ENCODE results near the gene CCDC107.
"Not testable (repeated sequence)": the region's sequence is repeated elsewhere in the genome, so short reads cannot be mapped to it uniquely, and the experiment has no call there.

Gene CCDC107

DNA sequence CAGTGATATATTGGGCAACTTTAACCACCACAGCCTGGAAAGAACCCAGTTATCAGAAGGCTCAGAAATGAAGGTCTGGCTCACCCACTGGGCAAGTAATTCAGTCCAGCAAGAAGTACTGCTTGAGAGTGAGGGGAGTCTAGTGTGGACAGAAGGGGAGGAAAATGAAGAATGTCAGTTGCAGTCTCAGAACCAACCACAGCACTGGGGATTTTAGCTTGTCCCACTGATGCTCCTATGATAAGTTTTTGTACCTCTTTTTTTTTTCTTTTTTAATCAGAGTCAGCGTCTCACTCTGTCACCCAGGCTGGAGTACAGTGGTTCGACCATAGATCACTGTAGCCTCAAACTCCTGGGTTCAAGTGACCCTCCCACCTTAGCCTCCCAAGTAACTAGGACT is 30.5 kb upstream of the CCDC107 start:
- ChIA-PET POLR2A (ENCODE audit: low non-redundant PET) (no interaction called here), CTCF (interaction anchor here (0.6 kb wide), 1 partner anchor 24 kb away, joined by 3 read pairs; no protein-coding TSS in a partner anchor)
- TF ChIP-seq, protein P1, sequence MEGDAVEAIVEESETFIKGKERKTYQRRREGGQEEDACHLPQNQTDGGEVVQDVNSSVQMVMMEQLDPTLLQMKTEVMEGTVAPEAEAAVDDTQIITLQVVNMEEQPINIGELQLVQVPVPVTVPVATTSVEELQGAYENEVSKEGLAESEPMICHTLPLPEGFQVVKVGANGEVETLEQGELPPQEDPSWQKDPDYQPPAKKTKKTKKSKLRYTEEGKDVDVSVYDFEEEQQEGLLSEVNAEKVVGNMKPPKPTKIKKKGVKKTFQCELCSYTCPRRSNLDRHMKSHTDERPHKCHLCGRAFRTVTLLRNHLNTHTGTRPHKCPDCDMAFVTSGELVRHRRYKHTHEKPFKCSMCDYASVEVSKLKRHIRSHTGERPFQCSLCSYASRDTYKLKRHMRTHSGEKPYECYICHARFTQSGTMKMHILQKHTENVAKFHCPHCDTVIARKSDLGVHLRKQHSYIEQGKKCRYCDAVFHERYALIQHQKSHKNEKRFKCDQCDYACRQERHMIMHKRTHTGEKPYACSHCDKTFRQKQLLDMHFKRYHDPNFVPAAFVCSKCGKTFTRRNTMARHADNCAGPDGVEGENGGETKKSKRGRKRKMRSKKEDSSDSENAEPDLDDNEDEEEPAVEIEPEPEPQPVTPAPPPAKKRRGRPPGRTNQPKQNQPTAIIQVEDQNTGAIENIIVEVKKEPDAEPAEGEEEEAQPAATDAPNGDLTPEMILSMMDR (conservative IDR thresholded peaks at IDR 0.05; ENCODE audit: low read depth): no peak
- H3K27ac ChIP-seq: no peak overlapping the region
- no peak for DNase-seq (ENCODE audit: low spot score)

- ChIA-PET POLR2A (ENCODE audit: low non-redundant PET) (no interaction called here), CTCF (interaction anchor here (0.5 to 1.0 kb wide), 3 partner anchors 17 to 157 kb away, joined by 3 to 12 read pairs (median 3); no protein-coding TSS in a partner anchor)
- no peak overlapping the region for H3K27ac ChIP-seq
- TF ChIP-seq, protein P1 (conservative IDR thresholded peaks at IDR 0.05; ENCODE audit: low read depth): no peak
- no peak for DNase-seq (ENCODE audit: low spot score)
Measured at GRCh38 chr9:35628389-35628991, 29.6 kb upstream of the CCDC107 start.

GRCh38 chr9:35629597-35629996 is 28.5 kb upstream of the CCDC107 start:
- H3K27ac ChIP-seq: no peak overlapping the region
- TF ChIP-seq, protein P1 (conservative IDR thresholded peaks at IDR 0.05; ENCODE audit: low read depth): no peak
- POLR2A ChIA-PET (ENCODE audit: low non-redundant PET): no interaction called here
- no peak for DNase-seq (ENCODE audit: low spot score)
- CTCF ChIA-PET: interaction anchor here (0.7 to 1.0 kb wide), 3 partner anchors 18 to 326 kb away, joined by 4 to 12 read pairs (median 5); no protein-coding TSS in a partner anchor

GRCh38 chr9:35635730-35636129 is 22.4 kb upstream of the CCDC107 start:
- TF ChIP-seq, protein P1 (conservative IDR thresholded peaks at IDR 0.05; ENCODE audit: low read depth): no peak
- ChIA-PET CTCF (interaction anchor here (0.9 to 1.0 kb wide), 2 partner anchors 9 to 32 kb away, joined by 3 to 4 read pairs; no protein-coding TSS in a partner anchor), POLR2A (ENCODE audit: low non-redundant PET) (no interaction called here)
- no peak overlapping the region for H3K27ac ChIP-seq
- DNase-seq (ENCODE audit: low spot score): no peak

- no peak overlapping the region for H3K27ac ChIP-seq
- CTCF ChIA-PET: interaction anchor here (0.9 to 1.0 kb wide), 2 partner anchors 9 to 33 kb away, joined by 3 to 4 read pairs; no protein-coding TSS in a partner anchor
- POLR2A ChIA-PET (ENCODE audit: low non-redundant PET): no interaction called here
- DNase-seq (ENCODE audit: low spot score): no peak
- TF ChIP-seq, protein P1 (conservative IDR thresholded peaks at IDR 0.05; ENCODE audit: low read depth): no peak
Measured at GRCh38 chr9:35636135-35636876, 21.8 kb upstream of the CCDC107 start.

DNA sequence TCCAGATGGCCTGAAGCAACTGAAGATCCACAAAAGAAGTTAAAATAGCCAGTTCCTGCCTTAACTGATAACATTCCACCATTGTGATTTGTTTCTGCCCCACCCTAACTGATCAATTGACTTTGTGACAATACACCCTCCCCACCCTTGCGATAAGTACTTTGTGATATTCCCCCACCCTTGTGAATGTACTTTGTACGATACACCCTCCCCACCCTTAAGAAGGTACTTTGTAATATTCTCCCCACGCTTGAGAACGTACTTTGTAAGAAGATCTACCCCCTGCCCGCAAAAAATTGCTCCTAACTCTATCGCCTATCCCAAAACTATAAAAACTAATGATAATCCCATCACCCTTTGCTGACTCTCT is 21.2 kb upstream of the CCDC107 start:
- H3K27ac ChIP-seq; POLR2A ChIA-PET (ENCODE audit: low non-redundant PET); DNase-seq (ENCODE audit: low spot score): not testable (repeated sequence)
- CTCF ChIA-PET: interaction anchor here (1.0 kb wide), 1 partner anchor 8 kb away, joined by 4 read pairs; no protein-coding TSS in a partner anchor

DNA sequence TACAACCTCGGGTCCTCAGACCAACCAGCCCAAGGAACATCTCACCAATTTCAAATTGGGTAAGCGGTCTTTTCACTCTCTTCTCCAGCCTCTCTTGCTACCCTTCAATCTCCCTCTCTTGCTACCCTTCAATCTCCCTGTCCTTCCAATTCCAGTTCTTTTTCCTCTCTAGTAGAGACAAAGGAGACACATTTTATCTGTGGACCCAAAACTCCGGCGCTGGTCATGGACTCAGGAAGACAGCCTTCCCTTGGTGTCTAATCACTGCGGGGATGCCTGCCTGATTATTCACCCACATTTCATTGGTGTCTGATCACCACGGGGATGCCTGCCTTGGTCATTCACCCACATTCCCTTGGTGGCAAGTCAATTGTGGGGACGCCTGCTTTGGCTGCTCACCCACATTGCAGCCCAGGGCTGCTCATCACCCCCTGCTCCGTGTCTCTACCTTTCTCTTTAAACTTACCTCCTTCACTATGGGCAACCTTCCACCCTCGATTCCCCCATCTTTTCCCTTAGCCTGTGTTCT is 20.6 kb upstream of the CCDC107 start:
- DNase-seq (ENCODE audit: low spot score); H3K27ac ChIP-seq; CTCF ChIA-PET; POLR2A ChIA-PET (ENCODE audit: low non-redundant PET): not testable (repeated sequence)

GRCh38 chr9:35638751-35639150 is 19.3 kb upstream of the CCDC107 start:
- POLR2A ChIA-PET (ENCODE audit: low non-redundant PET); DNase-seq (ENCODE audit: low spot score); CTCF ChIA-PET; H3K27ac ChIP-seq: not testable (repeated sequence)

GRCh38 chr9:35639225-35639624 is 18.9 kb upstream of the CCDC107 start:
- POLR2A ChIA-PET (ENCODE audit: low non-redundant PET); CTCF ChIA-PET: not testable (repeated sequence)

More at GRCh38 chr9:35639225-35639624, 18.9 kb upstream of the CCDC107 start:
- DNase-seq (ENCODE audit: low spot score); H3K27ac ChIP-seq: not testable (repeated sequence)

All from RWPE1 (cell line).